ENCODE measurements around the gene FMN1. TPM values are rescaled to one million over a fixed set of nuclear protein-coding genes. Genes with fewer than 3 reads are reported as not detected.
A peak's percentile ranks its signal among the peaks of the same experiment; 100 is the strongest.

FMN1 gene
- total RNA-seq, 1 experiment from 2014 or later, result 1.2 TPM

GRCh38 chr15:33055962-33056361 lies 138.6 kb downstream of the FMN1 start:
- Mint-ChIP-seq H3K4me1 (ENCODE audit: insufficient read depth, unreplicated experiment) (no peaks in the 10 kb centered on the region), H3K4me3 (ENCODE audit: unreplicated experiment) (no peak overlapping the region), H3K9me3 (ENCODE audit: unreplicated experiment) (no peaks in the 10 kb centered on the region), H3K27me3 (ENCODE audit: insufficient read depth, unreplicated experiment) (no peaks in the 10 kb centered on the region), H3K36me3 (ENCODE audit: insufficient read depth, unreplicated experiment) (no peaks in the 10 kb centered on the region), H3K27ac (ENCODE audit: low read depth, unreplicated experiment) (no peak overlapping the region)
- no peak for TF ChIP-seq CTCF (IDR thresholded peaks at IDR 0.05; ENCODE audit: unreplicated experiment)
- no peak for DNase-seq (ENCODE audit: unreplicated experiment)
- CTCF ChIA-PET, result interaction anchor here (0.6 to 0.8 kb wide), 5 partner anchors 13 to 223 kb away, joined by 3 to 4 read pairs (median 3); no protein-coding TSS in a partner anchor
- intact Hi-C loops (cut with micrococcal nuclease), result no loop called here
- BruUV-seq (replicated peaks), result no TSS peak
- POLR2A ChIA-PET, result interaction anchor here (0.6 to 1.3 kb wide), 2 partner anchors 12 to 13 kb away, joined by 4 to 6 read pairs; no protein-coding TSS in a partner anchor

GRCh38 chr15:33051528-33051927 lies 143.0 kb downstream of the FMN1 start:
- BruUV-seq (replicated peaks), result no TSS peak
- CTCF ChIA-PET, result interaction anchor here (1.2 kb wide), 1 partner anchor 35 kb away, joined by 4 read pairs; no protein-coding TSS in a partner anchor
- H3K27me3 Mint-ChIP-seq (ENCODE audit: insufficient read depth, unreplicated experiment), result no peaks in the 10 kb centered on the region
- H3K27ac Mint-ChIP-seq (ENCODE audit: low read depth, unreplicated experiment), result no peak overlapping the region
- intact Hi-C loops (cut with micrococcal nuclease), result no loop called here
- peaks cover 8% of the 10 kb centered on the region for H3K9me3 Mint-ChIP-seq (ENCODE audit: unreplicated experiment)
- no peak for DNase-seq (ENCODE audit: unreplicated experiment)
- no peaks in the 10 kb centered on the region for H3K4me1 Mint-ChIP-seq (ENCODE audit: insufficient read depth, unreplicated experiment)
- POLR2A ChIA-PET, result interaction anchor here (0.6 kb wide), 1 partner anchor 347 kb away, joined by 3 read pairs; no protein-coding TSS in a partner anchor
- H3K36me3 Mint-ChIP-seq (ENCODE audit: insufficient read depth, unreplicated experiment), result no peaks in the 10 kb centered on the region
- no peak for TF ChIP-seq CTCF (IDR thresholded peaks at IDR 0.05; ENCODE audit: unreplicated experiment)
- no peak overlapping the region for H3K4me3 Mint-ChIP-seq (ENCODE audit: unreplicated experiment)

GRCh38 chr15:33048255-33048654 lies 146.3 kb downstream of the FMN1 start:
- no peak for TF ChIP-seq CTCF (IDR thresholded peaks at IDR 0.05; ENCODE audit: unreplicated experiment)
- Mint-ChIP-seq H3K4me1 (ENCODE audit: insufficient read depth, unreplicated experiment) (no peaks in the 10 kb centered on the region), H3K4me3 (ENCODE audit: unreplicated experiment) (no peak overlapping the region), H3K27me3 (ENCODE audit: insufficient read depth, unreplicated experiment) (no peaks in the 10 kb centered on the region), H3K27ac (ENCODE audit: low read depth, unreplicated experiment) (no peak overlapping the region), H3K9me3 (ENCODE audit: unreplicated experiment) (peaks cover 9% of the 10 kb centered on the region), H3K36me3 (ENCODE audit: insufficient read depth, unreplicated experiment) (no peaks in the 10 kb centered on the region)
- CTCF ChIA-PET, result interaction anchor here (0.6 to 2.6 kb wide), 3 partner anchors 26 to 627 kb away, joined by 3 to 6 read pairs (median 3); no protein-coding TSS in a partner anchor
- DNase-seq (ENCODE audit: unreplicated experiment), result peak; percentile 32
- POLR2A ChIA-PET, result no interaction called here
- no TSS peak for BruUV-seq (replicated peaks)
- intact Hi-C loops (cut with micrococcal nuclease), result no loop called here

- CTCF ChIA-PET, result interaction anchor here (0.5 to 2.6 kb wide), 3 partner anchors 25 to 654 kb away, joined by 3 to 6 read pairs (median 4); no protein-coding TSS in a partner anchor
- no peak overlapping the region for H3K4me3 Mint-ChIP-seq (ENCODE audit: unreplicated experiment)
- H3K27me3 Mint-ChIP-seq (ENCODE audit: insufficient read depth, unreplicated experiment), result no peaks in the 10 kb centered on the region
- H3K36me3 Mint-ChIP-seq (ENCODE audit: insufficient read depth, unreplicated experiment), result no peaks in the 10 kb centered on the region
- no peak overlapping the region for H3K27ac Mint-ChIP-seq (ENCODE audit: low read depth, unreplicated experiment)
- intact Hi-C loops (cut with micrococcal nuclease), result no loop called here
- DNase-seq (ENCODE audit: unreplicated experiment), result no peak
- BruUV-seq (replicated peaks), result no TSS peak
- no peak for TF ChIP-seq CTCF (IDR thresholded peaks at IDR 0.05; ENCODE audit: unreplicated experiment)
- H3K4me1 Mint-ChIP-seq (ENCODE audit: insufficient read depth, unreplicated experiment), result no peaks in the 10 kb centered on the region
- H3K9me3 Mint-ChIP-seq (ENCODE audit: unreplicated experiment), result peaks cover 19% of the 10 kb centered on the region
- POLR2A ChIA-PET, result no interaction called here
These were observed 147.4 kb downstream of the FMN1 start for GRCh38 chr15:33047077-33047476.

Measured in MCF 10A (cell line).